K562 (cell line): ENCODE results near the gene ZSWIM8.

Experiments used
- CEBPB ChIP-seq: fragments of 450-650 bp; IDR thresholded peaks from 2 replicates; pipeline ENCODE4 v1.6.1; 2016; ENCODE audit warnings: missing genetic modification characterization, missing compliant biosample characterization
- L3MBTL2 ChIP-seq: fragments of 450-650 bp; IDR thresholded peaks from 2 replicates; pipeline ENCODE4 v1.6.1; 2016; ENCODE audit warnings: mild to moderate bottlenecking, moderate library complexity
- MAFF ChIP-seq: IDR thresholded peaks from 2 replicates; pipeline ENCODE4 v1.6.1; 2012; ENCODE audit warnings: low read length, improper control_type of control experiment
- MAFK ChIP-seq: IDR thresholded peaks from 2 replicates; pipeline ENCODE4 v1.6.1; 2011; ENCODE audit warnings: low read length, improper control_type of control experiment
- NFIX ChIP-seq: fragments of 250-450 bp; sonication (Bioruptor Pico); IDR thresholded peaks from 2 replicates; pipeline ENCODE4 v1.4.0; 2020; ENCODE audit warnings: low read depth, mild to moderate bottlenecking, moderate library complexity
- POLR3G ChIP-seq: IDR thresholded peaks from 2 replicates; pipeline ENCODE4 v1.6.1; 2011; ENCODE audit not compliant: insufficient read length, insufficient replicate concordance; ENCODE audit errors: extremely low read depth
- ZBTB17 ChIP-seq: fragments of 450-650 bp; formaldehyde crosslinking; IDR thresholded peaks from 2 replicates; pipeline ENCODE4 v1.4.0; 2020; ENCODE audit warnings: mild to moderate bottlenecking
- ZNF384 ChIP-seq: IDR thresholded peaks from 2 replicates; pipeline ENCODE4 v1.6.1; 2012; ENCODE audit warnings: low read depth, low read length, improper control_type of control experiment
- TF ChIP-seq, protein P1 (sequence below), 3 experiments: IDR thresholded peaks in 2 of 3; conservative IDR thresholded peaks in 1 of 3; 2 replicates each; pipeline ENCODE4 v1.5.1; 2011 to 2012; ENCODE audit warnings: low read length in 3 of 3, mild to moderate bottlenecking in 3 of 3, control low read depth in 2 of 3, improper control_type of control experiment in 1 of 3, inconsistent platforms in 1 of 3, low read depth in 1 of 3, mixed read lengths in 1 of 3, moderate library complexity in 1 of 3; ENCODE audit not compliant: insufficient read depth in 2 of 3
- TF ChIP-seq, protein P2 (sequence below): fragments of 450-650 bp; conservative IDR thresholded peaks from 2 replicates; pipeline ENCODE4 v1.6.1; 2016; ENCODE audit warnings: missing genetic modification characterization, low read depth, mild to moderate bottlenecking, missing compliant biosample characterization, moderate library complexity

DNA sequence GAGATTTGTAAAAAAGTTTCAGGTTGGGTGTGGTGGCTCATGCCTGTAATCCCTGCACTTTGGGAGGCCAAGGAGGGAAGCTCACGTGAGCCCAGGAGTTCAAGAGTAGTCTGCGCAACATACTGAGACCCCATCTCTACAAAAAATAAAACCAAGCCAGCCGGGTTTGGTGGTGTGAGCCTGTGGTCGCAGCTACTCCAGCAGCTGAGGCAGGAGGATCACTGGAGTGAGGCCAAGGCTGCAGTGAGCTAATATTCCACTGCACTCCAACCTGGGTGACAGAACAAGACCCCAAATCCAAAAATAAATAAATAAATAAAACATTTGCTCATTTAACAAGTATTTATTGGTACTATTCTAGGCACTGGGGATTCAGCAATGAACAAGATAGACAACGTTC lies 5.1 kb upstream of the ZSWIM8 start:
- TF ChIP-seq, protein P1, sequence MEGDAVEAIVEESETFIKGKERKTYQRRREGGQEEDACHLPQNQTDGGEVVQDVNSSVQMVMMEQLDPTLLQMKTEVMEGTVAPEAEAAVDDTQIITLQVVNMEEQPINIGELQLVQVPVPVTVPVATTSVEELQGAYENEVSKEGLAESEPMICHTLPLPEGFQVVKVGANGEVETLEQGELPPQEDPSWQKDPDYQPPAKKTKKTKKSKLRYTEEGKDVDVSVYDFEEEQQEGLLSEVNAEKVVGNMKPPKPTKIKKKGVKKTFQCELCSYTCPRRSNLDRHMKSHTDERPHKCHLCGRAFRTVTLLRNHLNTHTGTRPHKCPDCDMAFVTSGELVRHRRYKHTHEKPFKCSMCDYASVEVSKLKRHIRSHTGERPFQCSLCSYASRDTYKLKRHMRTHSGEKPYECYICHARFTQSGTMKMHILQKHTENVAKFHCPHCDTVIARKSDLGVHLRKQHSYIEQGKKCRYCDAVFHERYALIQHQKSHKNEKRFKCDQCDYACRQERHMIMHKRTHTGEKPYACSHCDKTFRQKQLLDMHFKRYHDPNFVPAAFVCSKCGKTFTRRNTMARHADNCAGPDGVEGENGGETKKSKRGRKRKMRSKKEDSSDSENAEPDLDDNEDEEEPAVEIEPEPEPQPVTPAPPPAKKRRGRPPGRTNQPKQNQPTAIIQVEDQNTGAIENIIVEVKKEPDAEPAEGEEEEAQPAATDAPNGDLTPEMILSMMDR (IDR thresholded peaks at IDR 0.05 in 2 of 3, conservative IDR thresholded peaks at IDR 0.05 in 1 of 3; ENCODE audit: insufficient read depth in 2 of 3, low read depth in 1 of 3, low read length in 3 of 3) = no peak
- TF ChIP-seq L3MBTL2 (no peak), ZNF384 (no peak), ZBTB17 (CRISPR knock-in tag) (no peak), MAFF (no peak), CEBPB (tag) (no peak), MAFK (no peak), NFIX (no peak), POLR3G (no peak)
- TF ChIP-seq, protein P2, sequence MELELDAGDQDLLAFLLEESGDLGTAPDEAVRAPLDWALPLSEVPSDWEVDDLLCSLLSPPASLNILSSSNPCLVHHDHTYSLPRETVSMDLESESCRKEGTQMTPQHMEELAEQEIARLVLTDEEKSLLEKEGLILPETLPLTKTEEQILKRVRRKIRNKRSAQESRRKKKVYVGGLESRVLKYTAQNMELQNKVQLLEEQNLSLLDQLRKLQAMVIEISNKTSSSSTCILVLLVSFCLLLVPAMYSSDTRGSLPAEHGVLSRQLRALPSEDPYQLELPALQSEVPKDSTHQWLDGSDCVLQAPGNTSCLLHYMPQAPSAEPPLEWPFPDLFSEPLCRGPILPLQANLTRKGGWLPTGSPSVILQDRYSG (tag) = no peak
